Hematopoietic multipotent progenitor cell treated with erythropoietin and hydrocortisone succinate and interleukin-3 and kit ligand, for 8 days (in vitro differentiated cells): Measurements from ENCODE around the gene MAP2K5.

Source experiments
- DNase-seq: peaks from one replicate; pipeline ENCODE4 v3.0.0-alpha.2; 2015

MAP2K5 gene

DNA sequence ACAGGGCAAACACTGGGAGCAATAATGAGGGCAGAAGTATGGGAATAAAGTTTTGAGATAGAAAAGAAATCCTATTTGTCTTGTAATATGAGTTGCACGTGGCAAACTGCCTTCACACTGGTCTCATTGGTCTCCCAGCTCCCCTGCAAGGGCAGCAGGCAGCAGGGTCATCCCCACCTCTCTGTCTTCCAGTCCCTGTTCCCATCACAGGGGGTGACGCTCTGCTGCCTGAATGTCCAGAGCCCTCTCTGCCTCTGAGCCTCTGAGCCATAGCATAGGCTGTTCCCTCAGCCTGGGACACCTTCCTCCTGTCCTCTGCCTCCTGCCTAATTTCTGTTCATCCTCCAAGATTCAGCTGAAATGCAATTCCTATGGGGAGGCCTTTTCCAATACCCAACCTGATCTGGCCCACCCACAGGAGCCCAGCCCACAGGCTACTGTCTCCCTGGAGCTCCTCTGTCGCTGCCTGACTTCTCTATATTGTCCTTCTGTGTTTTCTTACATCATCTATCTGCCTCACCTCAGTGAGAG lies 270.7 kb downstream of the MAP2K5 start:
- no peak for DNase-seq

DNA sequence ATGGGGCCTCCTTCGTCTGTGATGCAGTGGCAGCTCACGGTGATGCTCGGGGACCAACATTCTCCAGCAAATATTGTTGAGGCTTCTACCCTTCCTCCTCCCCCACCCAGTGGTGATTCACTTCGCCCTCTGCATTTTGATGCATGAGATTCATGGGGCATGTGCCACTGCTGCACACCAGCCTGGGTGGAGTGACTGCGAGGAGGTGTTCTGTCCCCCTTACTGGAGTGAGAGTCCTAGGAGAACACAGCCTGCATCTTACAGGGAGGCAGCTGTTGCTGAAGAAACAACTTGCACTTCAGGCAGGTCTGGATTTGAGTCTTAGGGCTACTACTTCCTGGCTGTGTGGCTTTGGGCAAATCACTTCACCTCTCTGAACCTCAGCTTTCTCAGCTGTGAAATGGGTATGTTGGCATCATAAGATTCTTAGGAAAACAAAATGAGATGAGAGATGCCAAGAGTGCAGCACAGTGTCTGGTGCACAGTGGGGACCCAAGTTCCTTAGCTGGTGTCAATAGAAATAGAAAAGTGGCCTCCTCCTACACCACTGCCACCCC lies 272.6 kb downstream of the MAP2K5 start:
- no peak for DNase-seq

DNA sequence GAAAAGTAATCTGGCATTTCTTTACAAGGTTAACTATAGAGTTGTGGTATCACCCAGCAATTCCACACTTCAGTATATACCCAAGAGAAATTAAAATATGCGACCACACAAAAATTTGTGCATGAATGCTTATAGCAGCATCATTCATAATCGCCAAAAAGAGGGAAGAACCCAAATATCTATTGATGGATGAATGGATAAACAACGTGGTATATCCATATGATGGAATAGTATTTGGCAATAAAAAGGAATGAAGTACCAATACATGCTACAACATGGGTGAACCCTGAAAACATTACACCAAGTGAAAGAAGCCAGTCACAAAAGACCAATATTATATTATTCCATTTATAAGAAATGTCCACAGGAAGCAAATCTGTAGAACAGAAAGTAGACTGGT lies 274.2 kb downstream of the MAP2K5 start:
- DNase-seq: no peak

DNA sequence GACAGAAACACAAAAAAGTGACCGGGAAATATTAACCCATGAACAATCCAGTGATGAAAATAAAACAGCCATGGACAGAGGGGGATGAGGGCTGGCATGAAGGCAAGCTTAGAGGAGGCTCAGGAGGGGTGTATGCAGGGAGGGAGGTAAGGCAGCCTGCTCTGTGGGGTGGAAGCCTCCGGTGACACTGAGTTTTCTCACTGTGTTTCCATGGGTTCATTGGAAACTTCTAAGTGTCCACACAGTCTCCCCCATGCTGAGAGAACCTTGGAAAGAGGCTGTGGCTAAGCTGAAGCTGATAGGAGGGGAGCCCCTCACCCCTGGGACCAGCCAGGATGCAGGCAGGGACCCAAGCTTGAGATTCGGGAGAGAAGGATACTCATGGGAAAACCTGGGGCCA lies 276.0 kb downstream of the MAP2K5 start:
- DNase-seq: no peak

DNA sequence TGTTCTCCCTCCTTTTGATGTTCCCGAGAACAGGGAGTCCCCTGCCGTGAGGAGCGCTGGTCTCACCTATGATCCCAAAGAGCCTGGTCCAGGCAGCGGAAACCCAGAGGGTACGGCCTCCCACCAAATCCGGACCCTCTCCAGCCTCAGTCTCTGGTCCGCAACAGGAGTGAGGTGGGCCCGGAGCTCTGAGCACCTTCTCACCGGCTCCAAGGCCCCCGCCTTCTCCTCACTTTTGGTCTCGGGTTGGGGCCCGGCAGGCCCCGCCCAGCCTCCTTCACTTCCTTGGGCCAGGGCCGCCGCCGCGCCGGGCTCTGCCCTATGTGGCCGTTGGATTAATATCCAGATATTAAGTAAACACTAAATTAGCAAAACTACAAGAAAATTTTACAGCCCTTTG lies 277.1 kb downstream of the MAP2K5 start:
- DNase-seq: no peak

DNA sequence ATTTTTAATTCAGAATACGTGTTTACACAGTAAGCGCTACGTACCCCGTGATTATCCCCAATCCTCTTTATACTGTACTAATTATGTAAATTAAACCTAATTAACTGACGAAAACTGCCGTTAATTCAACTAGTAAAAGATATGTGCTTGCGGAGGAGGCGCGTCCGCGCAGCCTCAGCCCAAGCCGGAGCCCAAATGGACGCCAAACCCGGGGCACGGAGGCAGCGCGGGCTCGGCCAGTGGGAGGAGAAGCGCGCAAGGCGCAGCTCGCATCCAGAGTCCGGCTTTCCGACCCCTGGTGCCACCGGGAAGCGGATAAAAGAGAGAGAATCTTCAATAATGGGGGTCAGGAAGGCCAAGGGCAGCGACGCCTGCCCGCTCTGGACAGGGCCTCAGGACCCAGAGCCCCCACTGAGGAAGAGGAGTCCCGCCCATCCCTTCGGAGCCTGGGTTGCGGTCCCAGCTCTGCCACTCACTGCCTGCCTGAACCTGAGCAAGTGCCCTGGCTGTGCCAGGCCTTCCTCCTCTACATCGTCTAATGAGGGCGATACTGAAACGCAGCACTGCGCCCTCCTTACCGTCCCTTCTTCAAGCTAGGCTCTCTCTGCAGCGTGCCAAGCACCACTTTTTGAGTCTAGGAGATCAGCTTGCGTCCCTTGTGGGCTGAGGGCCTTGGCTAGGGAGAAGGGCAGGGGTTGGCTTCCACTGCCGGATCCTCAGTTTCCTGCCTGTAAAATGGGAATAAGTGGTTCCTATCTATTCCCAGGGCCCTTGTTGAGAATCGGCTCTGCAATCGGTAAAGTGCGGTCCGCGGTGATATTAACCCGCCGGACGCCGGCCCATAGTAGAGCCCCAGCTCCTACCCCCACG lies 277.9 kb downstream of the MAP2K5 start:
- no peak for DNase-seq

DNA sequence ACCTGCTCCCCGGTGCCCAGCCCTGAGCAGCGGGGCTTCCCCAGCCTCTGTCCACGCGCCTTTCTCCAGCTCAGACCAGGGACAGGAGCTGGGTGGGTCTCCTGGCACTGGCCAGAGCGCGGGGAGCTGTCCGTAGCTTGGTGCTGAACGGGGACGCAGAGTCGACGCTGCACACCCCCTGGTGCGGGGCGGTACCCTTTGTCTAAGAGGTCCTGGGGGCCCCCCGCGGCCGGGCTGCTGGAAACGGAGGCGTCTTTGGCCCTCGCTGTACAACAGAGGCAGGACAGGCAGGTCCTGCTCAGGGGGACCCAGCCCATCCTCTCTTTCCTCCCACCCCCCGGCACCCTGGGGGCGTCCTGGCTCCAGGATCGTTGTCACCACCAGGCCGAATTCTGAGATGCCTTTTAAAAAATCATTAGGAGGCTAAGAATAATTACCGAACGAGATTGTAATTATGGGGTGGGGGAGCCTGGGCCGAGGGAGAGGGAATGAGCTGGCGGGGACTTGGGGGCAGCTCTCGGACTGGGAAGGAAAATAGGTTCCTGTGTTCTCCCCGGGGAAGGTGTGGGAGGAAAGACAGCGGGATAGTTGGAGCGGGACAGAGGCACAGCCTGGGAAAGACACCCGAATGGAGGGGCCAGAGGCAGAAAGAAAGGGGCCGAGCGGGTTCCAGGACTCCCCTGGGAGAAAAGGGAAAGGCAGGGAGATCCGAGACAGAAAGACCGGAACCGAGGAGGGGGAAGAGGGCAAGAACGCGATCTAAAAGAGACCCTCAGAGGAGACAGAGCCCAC lies 278.7 kb downstream of the MAP2K5 start:
- peak; percentile 32 for DNase-seq

DNA sequence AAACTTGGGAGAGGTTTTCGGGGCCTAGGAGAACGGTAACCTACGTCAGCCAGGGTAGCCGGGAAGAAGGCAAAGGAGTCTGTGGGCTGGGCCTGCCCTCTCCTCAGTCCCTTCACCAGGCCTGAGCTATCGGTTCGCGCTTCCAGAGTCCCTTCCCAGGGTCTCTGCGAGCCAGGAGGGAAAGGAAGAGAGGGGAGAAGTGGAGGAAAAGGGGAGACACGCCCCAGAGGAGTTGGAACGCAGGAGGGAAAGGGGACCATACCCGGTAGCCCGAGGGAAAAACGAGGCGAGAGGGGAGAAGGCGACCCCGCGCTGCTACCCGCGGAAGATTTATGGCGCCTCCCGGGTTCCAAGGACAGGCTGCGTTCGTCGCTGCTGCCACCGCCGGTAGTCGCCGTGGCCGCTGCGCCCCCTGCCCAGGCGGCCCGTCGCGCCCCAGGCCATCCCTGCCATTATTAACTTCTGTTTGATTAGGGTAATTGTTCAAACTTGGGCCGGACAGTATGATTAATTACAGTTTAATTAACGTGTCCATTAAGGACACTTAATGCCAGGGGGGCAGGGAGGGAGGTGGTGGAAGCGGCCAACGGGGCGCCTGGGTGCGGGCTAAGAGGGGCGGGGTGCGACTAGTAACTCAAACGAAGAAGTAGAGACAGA lies 279.4 kb downstream of the MAP2K5 start:
- no peak for DNase-seq

DNA sequence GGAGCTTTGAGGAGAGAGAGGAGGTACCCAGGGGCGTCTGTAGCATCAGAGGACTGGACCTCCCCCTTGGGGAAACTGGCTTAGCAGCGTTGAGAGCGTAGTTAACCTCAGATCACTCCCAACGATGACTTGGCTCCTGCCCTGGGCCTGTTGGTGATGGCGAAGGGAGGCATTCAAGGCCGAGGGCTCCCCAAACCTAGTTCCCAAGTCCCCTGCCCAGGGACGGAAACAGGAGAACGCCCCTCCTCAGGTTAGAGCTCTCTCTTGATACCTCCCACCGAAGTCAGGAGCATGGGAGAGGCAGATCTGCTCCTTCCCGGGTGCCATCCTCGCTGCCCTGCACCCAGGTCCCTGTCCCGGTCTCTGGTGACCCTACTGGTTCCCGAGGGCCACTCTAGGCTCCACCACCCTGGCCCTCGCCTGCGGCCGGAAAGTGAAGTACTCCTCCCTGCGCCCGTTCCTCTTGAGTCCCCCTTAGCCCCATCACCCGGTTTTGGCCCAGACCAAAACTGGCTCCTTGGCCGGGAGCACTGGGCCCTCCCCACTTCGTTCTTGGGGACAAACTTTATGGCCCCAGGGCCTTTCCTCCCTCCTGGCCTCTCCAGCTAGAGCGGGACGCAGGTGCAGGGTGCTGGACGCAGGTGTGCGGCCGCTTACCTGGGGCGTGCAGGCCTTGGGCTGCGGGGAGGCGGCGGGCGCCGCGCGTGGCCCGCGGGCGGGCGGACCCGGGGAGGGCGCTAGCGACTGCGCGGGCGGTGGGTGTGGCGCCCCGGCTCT lies 280.2 kb downstream of the MAP2K5 start:
- DNase-seq: no peak

DNA sequence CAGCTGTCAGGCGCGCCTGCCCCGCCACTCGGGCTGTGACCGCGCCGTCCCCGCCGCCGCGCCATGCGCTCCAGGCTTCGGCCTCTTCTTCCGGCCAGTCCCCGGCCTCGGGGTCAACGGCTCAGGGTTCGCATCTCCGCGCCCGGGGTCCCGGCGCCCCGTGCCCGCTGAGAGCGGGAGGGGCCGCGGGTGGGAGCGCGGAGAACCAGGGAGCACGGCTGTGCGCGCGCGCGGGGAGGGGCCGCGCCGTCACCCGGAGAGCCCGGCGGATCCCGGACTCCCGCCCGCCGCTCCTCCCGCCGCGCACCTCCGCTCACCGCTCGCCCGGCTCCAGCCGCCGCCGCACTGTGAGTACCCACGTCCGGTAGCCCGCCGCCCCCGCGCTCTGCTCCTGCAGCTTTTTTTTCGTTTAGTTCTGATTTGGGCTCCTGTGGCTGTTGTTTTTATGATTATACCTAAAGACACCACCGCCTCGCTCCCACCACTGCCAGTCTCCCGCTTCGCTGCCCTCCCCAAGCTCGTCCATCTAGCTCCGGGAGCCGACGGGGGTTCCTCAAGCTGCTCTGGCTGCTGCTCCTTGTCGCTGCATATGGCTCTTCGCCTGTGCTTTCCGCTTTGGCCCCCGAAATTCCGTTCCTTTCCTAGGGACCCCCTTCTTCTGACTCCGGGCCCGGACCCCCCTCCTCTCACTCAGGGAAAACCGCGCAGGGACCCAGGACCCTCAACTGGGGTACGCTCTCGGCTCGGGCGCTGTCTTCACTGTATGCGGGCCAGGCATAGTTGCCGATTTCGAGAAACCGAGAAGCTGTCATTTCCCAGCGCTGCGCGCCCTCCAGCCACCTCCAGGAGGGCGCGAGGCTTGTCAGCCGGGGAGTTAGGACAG lies 281.1 kb downstream of the MAP2K5 start:
- no peak for DNase-seq

DNA sequence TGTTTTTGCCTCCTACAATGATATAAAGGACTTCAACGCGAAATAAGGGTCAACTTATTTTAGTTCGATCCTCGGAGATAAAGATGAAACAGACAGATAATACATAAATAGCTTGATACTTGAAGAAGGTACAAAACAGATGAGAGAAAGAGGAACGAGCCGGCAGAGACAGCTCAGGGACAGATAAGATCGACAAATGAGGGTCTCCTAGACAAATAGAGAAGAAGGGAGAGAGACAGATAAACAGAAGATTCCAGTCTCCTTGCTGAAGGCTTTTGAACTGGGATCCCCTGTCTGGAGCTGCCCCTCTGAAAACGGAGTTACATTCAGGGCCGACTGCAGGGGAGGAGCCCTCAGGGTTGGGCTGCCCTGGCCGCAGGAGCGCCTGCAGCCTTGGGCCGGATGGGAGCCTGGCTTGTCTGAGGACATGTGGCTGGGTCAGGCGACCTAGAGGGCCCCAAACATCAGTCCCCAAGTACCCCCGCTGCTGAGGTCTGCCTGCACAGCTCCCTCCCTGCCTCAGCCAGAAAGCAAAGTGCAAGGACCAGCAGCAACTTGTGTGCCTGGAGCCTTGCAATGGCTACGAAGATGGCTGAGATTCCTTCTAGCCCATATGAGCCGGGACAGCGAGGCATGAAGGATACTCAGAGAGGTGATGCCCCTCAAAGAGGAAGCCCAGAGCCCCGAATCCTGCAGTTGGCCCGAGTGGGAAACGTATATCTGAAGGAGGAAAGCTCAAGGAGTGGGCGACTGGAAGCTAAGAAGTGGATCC lies 281.9 kb downstream of the MAP2K5 start:
- DNase-seq: no peak

DNA sequence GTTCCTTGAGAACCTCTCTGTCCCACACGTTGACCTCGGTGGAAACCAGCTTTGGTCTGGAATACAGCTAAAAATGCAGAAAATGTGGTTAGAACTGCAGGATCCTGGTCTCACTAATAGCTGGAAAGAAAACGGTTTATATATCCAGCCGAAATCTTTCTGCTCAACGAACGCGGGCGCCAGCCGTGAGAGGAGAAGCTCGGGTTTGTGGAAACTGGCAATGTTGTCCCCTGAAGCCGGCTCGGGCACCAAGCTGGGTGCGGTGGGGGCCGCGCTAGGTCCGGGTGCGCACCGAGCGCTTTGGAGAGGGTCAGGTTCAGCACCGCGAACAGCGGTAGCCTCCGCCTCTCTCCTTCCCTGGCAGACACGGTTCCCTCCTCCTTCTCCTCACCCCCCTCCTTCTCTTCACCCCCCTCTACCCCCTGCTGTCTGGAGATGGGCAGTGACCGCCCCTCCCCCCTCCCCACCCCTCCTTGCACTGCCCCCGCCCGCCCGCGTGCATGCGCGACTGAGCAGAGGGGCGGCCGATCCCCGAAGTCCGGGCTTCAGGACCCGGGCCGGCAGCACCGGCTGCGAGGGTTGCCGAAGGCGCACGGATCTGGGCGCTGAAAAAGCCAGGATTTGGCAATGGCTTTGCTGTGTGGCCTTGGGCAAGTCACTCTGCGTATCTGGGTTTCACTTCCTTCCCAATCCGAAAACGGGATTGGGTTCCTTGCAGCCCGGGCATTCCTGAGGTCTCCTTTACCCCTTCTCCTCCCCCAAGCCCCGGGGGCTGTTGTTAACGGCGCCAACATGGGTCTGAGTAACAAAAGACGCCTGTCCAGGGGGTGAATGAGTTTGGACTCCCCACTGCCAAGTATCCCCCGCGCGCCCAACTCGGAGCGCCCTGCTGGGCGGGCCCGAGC lies 282.7 kb downstream of the MAP2K5 start, which contains the start of gene SKOR1:
TSS of gene SKOR1 (plus strand) at position 534 of the 905 bp plus-strand sequence. CDS start at position 628, 94 bp downstream.
- DNase-seq: no peak

DNA sequence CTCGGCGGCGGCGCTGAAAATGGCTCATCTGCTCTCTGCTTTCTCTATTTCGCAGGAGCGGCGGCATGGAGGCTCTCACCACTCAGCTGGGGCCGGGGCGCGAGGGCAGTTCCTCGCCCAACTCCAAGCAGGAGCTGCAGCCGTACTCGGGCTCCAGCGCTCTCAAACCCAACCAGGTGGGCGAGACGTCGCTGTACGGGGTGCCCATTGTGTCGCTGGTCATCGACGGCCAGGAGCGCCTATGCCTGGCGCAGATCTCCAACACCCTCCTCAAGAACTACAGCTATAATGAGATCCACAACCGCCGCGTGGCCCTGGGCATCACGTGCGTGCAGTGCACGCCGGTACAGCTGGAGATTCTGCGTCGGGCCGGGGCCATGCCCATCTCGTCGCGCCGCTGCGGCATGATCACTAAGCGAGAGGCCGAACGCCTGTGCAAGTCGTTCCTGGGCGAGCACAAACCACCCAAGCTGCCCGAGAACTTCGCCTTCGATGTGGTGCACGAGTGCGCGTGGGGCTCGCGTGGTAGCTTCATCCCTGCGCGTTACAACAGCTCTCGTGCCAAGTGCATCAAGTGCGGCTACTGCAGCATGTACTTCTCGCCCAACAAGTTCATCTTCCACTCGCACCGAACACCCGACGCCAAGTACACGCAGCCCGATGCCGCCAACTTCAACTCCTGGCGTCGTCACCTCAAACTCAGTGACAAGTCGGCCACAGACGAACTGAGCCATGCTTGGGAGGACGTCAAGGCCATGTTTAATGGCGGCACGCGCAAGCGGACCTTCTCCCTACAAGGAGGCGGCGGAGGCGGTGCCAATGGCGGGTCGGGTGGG lies 283.6 kb downstream of the MAP2K5 start:
- DNase-seq: no peak

DNA sequence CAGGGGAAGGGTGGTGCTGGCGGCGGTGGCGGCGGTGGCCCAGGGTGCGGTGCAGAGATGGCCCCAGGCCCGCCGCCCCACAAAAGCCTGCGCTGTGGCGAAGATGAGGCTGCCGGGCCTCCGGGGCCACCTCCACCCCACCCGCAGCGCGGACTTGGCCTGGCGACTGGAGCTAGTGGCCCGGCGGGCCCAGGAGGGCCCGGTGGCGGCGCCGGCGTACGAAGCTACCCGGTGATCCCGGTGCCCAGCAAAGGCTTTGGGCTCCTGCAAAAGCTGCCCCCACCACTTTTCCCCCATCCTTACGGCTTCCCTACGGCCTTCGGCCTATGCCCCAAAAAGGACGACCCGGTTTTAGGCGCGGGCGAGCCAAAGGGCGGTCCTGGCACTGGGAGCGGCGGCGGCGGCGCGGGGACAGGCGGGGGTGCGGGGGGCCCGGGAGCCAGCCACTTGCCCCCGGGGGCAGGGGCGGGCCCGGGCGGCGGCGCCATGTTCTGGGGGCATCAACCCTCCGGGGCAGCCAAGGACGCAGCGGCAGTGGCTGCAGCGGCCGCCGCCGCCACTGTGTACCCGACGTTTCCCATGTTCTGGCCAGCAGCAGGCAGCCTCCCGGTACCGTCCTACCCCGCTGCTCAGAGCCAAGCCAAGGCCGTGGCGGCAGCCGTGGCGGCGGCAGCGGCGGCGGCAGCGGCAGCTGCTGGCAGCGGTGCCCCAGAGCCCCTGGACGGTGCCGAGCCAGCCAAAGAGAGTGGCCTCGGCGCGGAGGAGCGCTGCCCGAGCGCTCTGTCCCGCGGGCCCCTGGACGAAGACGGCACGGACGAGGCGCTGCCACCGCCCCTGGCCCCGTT lies 284.4 kb downstream of the MAP2K5 start:
- no peak for DNase-seq

DNA sequence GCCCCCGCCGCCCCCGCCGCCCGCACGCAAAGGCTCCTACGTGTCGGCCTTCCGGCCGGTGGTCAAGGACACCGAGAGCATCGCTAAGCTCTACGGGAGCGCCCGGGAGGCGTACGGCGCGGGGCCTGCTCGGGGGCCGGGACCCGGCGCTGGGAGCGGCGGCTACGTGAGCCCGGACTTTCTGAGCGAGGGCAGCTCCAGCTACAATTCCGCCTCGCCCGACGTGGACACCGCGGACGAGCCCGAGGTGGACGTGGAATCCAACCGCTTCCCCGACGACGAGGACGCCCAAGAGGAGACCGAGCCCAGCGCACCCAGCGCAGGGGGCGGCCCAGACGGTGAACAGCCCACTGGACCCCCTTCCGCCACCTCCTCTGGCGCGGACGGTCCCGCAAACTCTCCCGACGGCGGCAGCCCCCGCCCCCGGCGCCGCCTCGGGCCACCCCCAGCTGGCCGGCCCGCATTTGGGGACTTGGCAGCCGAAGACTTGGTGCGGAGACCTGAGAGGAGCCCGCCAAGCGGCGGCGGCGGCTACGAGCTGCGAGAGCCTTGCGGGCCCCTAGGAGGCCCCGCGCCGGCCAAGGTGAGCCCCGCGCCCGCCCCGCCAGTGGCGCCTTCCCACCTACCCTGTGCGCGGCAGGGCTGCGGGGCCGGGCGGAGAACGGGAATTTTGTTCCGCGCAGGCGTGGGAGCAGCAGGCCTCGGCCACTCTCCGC lies 285.2 kb downstream of the MAP2K5 start:
- DNase-seq: no peak

DNA sequence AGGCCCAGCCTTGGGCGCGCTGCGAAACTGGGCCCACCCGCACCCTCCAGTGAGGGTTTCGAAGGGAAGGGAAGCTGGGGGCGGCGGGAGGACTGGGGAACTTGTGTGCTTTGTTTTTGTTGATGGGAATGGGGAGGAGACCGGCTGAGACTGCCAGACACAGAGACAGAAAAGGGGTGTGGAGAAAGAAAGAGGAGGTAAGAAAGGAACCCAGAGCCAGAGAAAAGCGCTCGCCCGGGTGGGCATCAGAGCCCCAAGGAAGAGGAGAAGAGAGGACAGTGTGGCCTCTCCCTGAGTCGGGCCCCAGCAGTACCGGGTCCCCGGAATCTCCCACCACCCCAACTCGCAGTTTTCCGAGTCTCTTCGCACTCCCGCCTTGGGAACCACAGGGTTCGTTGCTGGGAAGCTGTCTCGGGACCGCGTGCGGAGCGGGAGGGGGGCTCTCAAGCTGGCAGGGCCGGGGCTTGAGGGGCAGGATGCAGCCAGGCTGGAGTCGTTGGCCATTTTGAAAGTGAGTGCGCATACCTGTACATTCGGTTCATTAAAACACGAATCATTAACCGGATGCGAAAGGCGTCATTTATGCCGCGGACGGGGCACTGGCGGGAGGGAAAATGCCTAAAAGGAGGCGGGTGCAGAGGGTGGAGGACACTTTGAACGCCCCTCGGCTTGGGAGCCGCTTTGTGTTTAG lies 285.9 kb downstream of the MAP2K5 start:
- no peak for DNase-seq
